DOHH2 (cell line): ENCODE measurements around the gene GABRB1.

Source experiments
- H3F3A ChIP-seq: fragments of 200-600 bp; sonication (generic), shearing (Covaris generic); 2 replicates; pipeline ENCODE4 v1.6.0; 2016; ENCODE audit warnings: antibody characterized with exemption, mild to moderate bottlenecking; ENCODE audit not compliant: control insufficient read depth, insufficient read depth
- H3K27ac ChIP-seq: fragments of 200-600 bp; sonication (generic); 2 replicates; pipeline ENCODE4 v1.5.1; 2014; ENCODE audit warnings: low read depth, mild to moderate bottlenecking, low read length, moderate library complexity
- H3K27me3 ChIP-seq: fragments of 200-600 bp; sonication (generic); 2 replicates; pipeline ENCODE4 v1.6.1; 2014; ENCODE audit warnings: mild to moderate bottlenecking, low read length, mixed read lengths; ENCODE audit not compliant: control insufficient read depth
- H3K36me3 ChIP-seq: fragments of 200-600 bp; sonication (generic); 2 replicates; pipeline ENCODE4 v1.6.1; 2014; ENCODE audit warnings: mild to moderate bottlenecking, low read length, moderate library complexity, mixed read lengths; ENCODE audit not compliant: control insufficient read depth
- H3K4me1 ChIP-seq: fragments of 200-600 bp; sonication (generic); 2 replicates; pipeline ENCODE4 v1.6.1; 2014; ENCODE audit warnings: mild to moderate bottlenecking, low read length, mixed read lengths; ENCODE audit not compliant: control insufficient read depth
- H3K4me2 ChIP-seq: fragments of 200-600 bp; sonication (generic); 2 replicates; pipeline ENCODE4 v1.6.0; 2014; ENCODE audit warnings: mild to moderate bottlenecking, low read length, moderate library complexity
- H3K4me3 ChIP-seq: fragments of 200-600 bp; sonication (generic); 2 replicates; pipeline ENCODE4 v1.5.1; 2014; ENCODE audit warnings: mild to moderate bottlenecking, low read length, mixed read lengths
- H3K79me2 ChIP-seq: fragments of 200-600 bp; sonication (generic); 2 replicates; pipeline ENCODE4 v1.6.1; 2014; ENCODE audit warnings: mild to moderate bottlenecking, low read length, mixed read lengths; ENCODE audit not compliant: control insufficient read depth
- H3K9me2 ChIP-seq: fragments of 200-600 bp; sonication (generic); replicated peaks from 2 replicates; pipeline ENCODE4 v1.6.1; 2014; ENCODE audit warnings: mild to moderate bottlenecking, low read length, mixed read lengths; ENCODE audit not compliant: control insufficient read depth
- H3K9me3 ChIP-seq: fragments of 200-600 bp; sonication (generic); 2 replicates; pipeline ENCODE4 v1.6.1; 2014; ENCODE audit warnings: antibody characterized with exemption, low read length, mixed read lengths; ENCODE audit not compliant: control insufficient read depth, insufficient read depth
- H4K20me1 ChIP-seq: fragments of 200-600 bp; sonication (generic); 2 replicates; pipeline ENCODE4 v1.6.0; 2014; ENCODE audit warnings: low read depth, mild to moderate bottlenecking, antibody characterized with exemption, low read length, moderate library complexity; ENCODE audit not compliant: control insufficient read depth, insufficient read depth
- CTCF ChIP-seq: fragments of 200-600 bp; sonication (generic); IDR thresholded peaks from one replicate; pipeline ENCODE4 v1.5.1; 2014; ENCODE audit warnings: antibody characterized with exemption, mild to moderate bottlenecking, low read depth, low read length; ENCODE audit not compliant: poor library complexity, severe bottlenecking
- EZH2phosphoT487 ChIP-seq: fragments of 200-600 bp; sonication (generic); IDR thresholded peaks from 2 replicates; pipeline ENCODE4 v1.6.1; 2017; ENCODE audit warnings: borderline replicate concordance, mild to moderate bottlenecking, antibody characterized with exemption, low read length, moderate library complexity, mixed read lengths

GABRB1 gene

DNA sequence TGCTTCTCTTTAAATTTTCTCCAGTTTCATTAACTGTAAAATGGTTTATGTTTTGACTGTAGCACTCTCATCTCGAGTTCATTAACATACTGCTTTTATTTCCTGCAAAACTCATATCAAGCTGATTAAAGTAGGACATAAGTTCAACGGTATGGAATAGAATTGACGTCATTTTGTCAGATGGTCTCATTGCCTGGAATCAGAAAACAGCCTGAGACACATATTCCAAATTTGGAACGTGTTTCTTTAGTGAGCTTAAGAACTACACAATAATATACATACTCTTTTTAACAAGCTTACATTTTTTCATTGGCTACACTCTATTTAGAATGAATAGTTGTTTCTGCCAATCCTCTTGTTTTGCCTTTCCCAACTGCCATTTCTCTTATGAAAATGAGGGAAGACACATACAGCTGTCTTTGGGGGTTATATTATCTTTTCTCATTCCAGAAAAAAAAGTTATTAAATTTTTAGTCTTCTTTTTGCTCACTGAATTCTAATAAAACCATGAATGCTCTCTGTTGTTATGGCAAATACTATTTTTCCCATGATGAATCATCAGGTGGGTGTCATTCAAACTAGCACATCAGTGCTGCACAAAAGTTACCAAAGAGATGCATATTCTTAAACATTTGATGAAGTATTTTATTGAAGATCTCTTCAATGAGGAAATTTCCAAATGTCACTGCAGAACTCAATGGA is 162.8 kb downstream of the GABRB1 start:
- no peaks in the 10 kb centered on the region for H3F3A ChIP-seq
- H4K20me1 ChIP-seq: no peaks in the 10 kb centered on the region
- no peaks in the 10 kb centered on the region for H3K36me3 ChIP-seq
- H3K4me2 ChIP-seq: no peak overlapping the region
- no peaks in the 10 kb centered on the region for H3K9me2 ChIP-seq
- no peaks in the 10 kb centered on the region for H3K9me3 ChIP-seq
- no peak for TF ChIP-seq EZH2phosphoT487
- TF ChIP-seq CTCF: no peak
- H3K27ac ChIP-seq: no peak overlapping the region
- no peaks in the 10 kb centered on the region for H3K79me2 ChIP-seq
- H3K4me3 ChIP-seq: no peak overlapping the region
- no peaks in the 10 kb centered on the region for H3K27me3 ChIP-seq
- no peaks in the 10 kb centered on the region for H3K4me1 ChIP-seq

GRCh38 chr4:47195706-47196105 is 164.3 kb downstream of the GABRB1 start:
- H4K20me1 ChIP-seq: no peaks in the 10 kb centered on the region
- H3K27me3 ChIP-seq: no peaks in the 10 kb centered on the region
- no peak overlapping the region for H3K4me2 ChIP-seq
- H3K4me1 ChIP-seq: no peaks in the 10 kb centered on the region
- H3K9me2 ChIP-seq: no peaks in the 10 kb centered on the region
- no peaks in the 10 kb centered on the region for H3K79me2 ChIP-seq
- H3K36me3 ChIP-seq: no peaks in the 10 kb centered on the region
- no peaks in the 10 kb centered on the region for H3K9me3 ChIP-seq
- H3K27ac ChIP-seq: no peak overlapping the region
- no peaks in the 10 kb centered on the region for H3F3A ChIP-seq
- no peak overlapping the region for H3K4me3 ChIP-seq
- no peak for TF ChIP-seq EZH2phosphoT487
- TF ChIP-seq CTCF: no peak

DNA sequence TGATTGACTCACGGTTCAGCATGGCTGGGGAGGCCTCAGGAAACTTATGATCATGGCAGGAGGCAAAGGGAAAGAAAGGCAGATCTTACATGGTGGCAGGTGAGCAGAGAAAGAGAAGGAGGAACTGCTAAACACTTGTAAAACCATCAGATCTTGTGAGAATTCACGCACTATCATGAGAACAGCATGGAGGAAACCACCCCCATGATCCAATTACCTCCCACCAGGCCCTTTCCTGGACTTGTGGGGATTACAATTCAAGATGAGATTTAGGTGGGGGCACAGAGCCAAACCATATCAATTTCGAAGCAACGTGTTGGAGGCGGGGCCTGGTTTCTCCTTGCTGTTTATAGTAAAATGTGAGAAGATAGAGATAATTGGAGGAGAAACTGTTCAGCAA is 167.4 kb downstream of the GABRB1 start:
- no peak for TF ChIP-seq CTCF
- TF ChIP-seq EZH2phosphoT487: no peak
- Histone ChIP-seq H3K27ac (no peak overlapping the region), H3K4me2 (no peak overlapping the region), H3K4me1 (no peaks in the 10 kb centered on the region), H3F3A (no peaks in the 10 kb centered on the region), H3K79me2 (no peaks in the 10 kb centered on the region), H3K27me3 (no peaks in the 10 kb centered on the region), H3K9me3 (no peaks in the 10 kb centered on the region), H3K9me2 (no peaks in the 10 kb centered on the region), H3K4me3 (no peak overlapping the region), H4K20me1 (no peaks in the 10 kb centered on the region), H3K36me3 (no peaks in the 10 kb centered on the region)
